H1 (cell line): Measurements from ENCODE around the gene SIGLECL1. TPM values are rescaled to one million over a fixed set of nuclear protein-coding genes. Genes with fewer than 3 reads are reported as not detected.
A peak's percentile ranks its signal among the peaks of the same experiment; 100 is the strongest.

Experiments used
- CTCF ChIA-PET: fragments of 300-600 bp; sonication (Branson Sonifier 250); formaldehyde crosslinking; loops from one replicate; lab custom pipeline; 2021; ENCODE audit not compliant: partially characterized antibody; lab: Charles Lee
- POLR2A ChIA-PET: fragments of 300-600 bp; sonication (Branson Sonifier 250); formaldehyde crosslinking; loops from one replicate; lab custom pipeline; 2021; ENCODE audit warnings: inconsistent platforms; ENCODE audit not compliant: partially characterized antibody; lab: Charles Lee
- DNase-seq, 2 experiments: peaks; one replicate each; pipeline versions ENCODE4 v3.0.0 to v3.0.0-alpha.2; 2010 to 2022; ENCODE audit warnings: low spot score in 2 of 2, low read depth in 1 of 2, mixed read lengths in 1 of 2
- FAIRE-seq: peaks from 2 replicates; lab custom pipeline; 2011; peaks lifted over from hg19 to GRCh38; lab: Jason Lieb, UNC
- H2AFZ ChIP-seq: 2 replicates; pipeline ENCODE4 v1.8.1; 2012; ENCODE audit warnings: low read length, inconsistent platforms
- H2AK5ac ChIP-seq: 2 replicates; pipeline ENCODE4 v1.6.1; 2013; ENCODE audit warnings: low read depth, low read length
- H2BK120ac ChIP-seq: replicated peaks from 2 replicates; pipeline ENCODE3; 2013; ENCODE audit warnings: low read depth, low read length, inconsistent platforms
- H2BK12ac ChIP-seq: 2 replicates; pipeline ENCODE4 v1.6.1; 2013; ENCODE audit warnings: low read depth, low read length
- H2BK15ac ChIP-seq: 2 replicates; pipeline ENCODE4 v1.6.1; 2013; ENCODE audit warnings: low read length
- H2BK20ac ChIP-seq: 2 replicates; pipeline ENCODE4 v1.6.1; 2013; ENCODE audit warnings: low read length
- H2BK5ac ChIP-seq: 2 replicates; pipeline ENCODE4 v1.6.1; 2013; ENCODE audit warnings: low read depth, low read length
- H3K14ac ChIP-seq: 2 replicates; pipeline ENCODE4 v1.6.1; 2013; ENCODE audit warnings: inconsistent platforms; ENCODE audit not compliant: insufficient read length
- H3K18ac ChIP-seq: 2 replicates; pipeline ENCODE4 v1.6.1; 2013; ENCODE audit warnings: low read length; ENCODE audit errors: extremely low read depth
- H3K23ac ChIP-seq: 2 replicates; pipeline ENCODE4 v1.6.1; 2013; ENCODE audit warnings: inconsistent platforms; ENCODE audit not compliant: insufficient read length
- H3K23me2 ChIP-seq: 2 replicates; pipeline ENCODE4 v1.6.1; 2013; ENCODE audit warnings: low read depth, low read length
- H3K27ac ChIP-seq: 2 replicates; pipeline ENCODE4 v1.6.1; 2011; ENCODE audit warnings: low read depth, low read length, inconsistent platforms
- H3K27me3 ChIP-seq, 4 experiments: replicated peaks in 1 of 4; 1 replicate in 1 of 4; 2 replicates in 3 of 4; pipeline versions ENCODE4 v1.6.1 to v1.8.1; 2011 to 2013; ENCODE audit warnings: low read length in 3 of 4, mild to moderate bottlenecking in 3 of 4, inconsistent platforms in 2 of 4, mixed read lengths in 2 of 4, moderate library complexity in 1 of 4; ENCODE audit not compliant: control insufficient read depth in 3 of 4, insufficient read depth in 3 of 4; ENCODE audit errors: extremely low read depth in 1 of 4
- H3K36me3 ChIP-seq, 4 experiments: 2 replicates each; pipeline versions ENCODE4 v1.6.1 to v1.8.1; 2011 to 2013; ENCODE audit warnings: mild to moderate bottlenecking in 4 of 4, low read length in 3 of 4, moderate library complexity in 2 of 4, control low read depth in 1 of 4, inconsistent platforms in 1 of 4; ENCODE audit not compliant: insufficient read depth in 4 of 4, control insufficient read depth in 2 of 4
- H3K4ac ChIP-seq: replicated peaks from 2 replicates; pipeline ENCODE3; 2013; ENCODE audit warnings: low read length, low read depth, mixed read lengths, inconsistent platforms; ENCODE audit not compliant: insufficient read length
- H3K4me1 ChIP-seq, 4 experiments: replicated peaks in 1 of 4; 1 replicate in 1 of 4; 2 replicates in 3 of 4; pipeline versions ENCODE4 v1.6.1 to v1.8.1; 2011 to 2013; ENCODE audit warnings: low read length in 3 of 4, inconsistent platforms in 2 of 4, mixed read lengths in 1 of 4; ENCODE audit not compliant: insufficient read depth in 4 of 4, control insufficient read depth in 3 of 4
- H3K4me2 ChIP-seq, 2 experiments: 2 replicates each; pipeline versions ENCODE4 v1.6.1 to v1.8.1; 2011 to 2013; ENCODE audit warnings: low read depth in 2 of 2, low read length in 2 of 2, control low read depth in 1 of 2, inconsistent platforms in 1 of 2, mild to moderate bottlenecking in 1 of 2; ENCODE audit not compliant: insufficient read depth in 1 of 2
- H3K4me3 ChIP-seq, 4 experiments: fragments of 200-600, 300-600 bp in 1 of 4; sonication (generic), shearing (Covaris generic), sonication (Bioruptor Twin) in 1 of 4; 2 replicates each; pipeline versions ENCODE4 v1.5.1 to v1.8.1; 2011 to 2016; ENCODE audit warnings: low read length in 4 of 4, low read depth in 3 of 4, control low read depth in 2 of 4, inconsistent platforms in 2 of 4, mild to moderate bottlenecking in 2 of 4, mixed read lengths in 1 of 4, moderate library complexity in 1 of 4; ENCODE audit not compliant: insufficient read depth in 2 of 4; ENCODE audit errors: extremely low read depth in 1 of 4
- H3K56ac ChIP-seq: replicated peaks from 2 replicates; pipeline ENCODE3; 2013; ENCODE audit warnings: low read depth, mild to moderate bottlenecking, mixed read lengths, low read length, inconsistent platforms; ENCODE audit not compliant: insufficient read length
- H3K79me1 ChIP-seq: 2 replicates; pipeline ENCODE4 v1.6.1; 2013; ENCODE audit warnings: low read depth, low read length, control low read depth
- H3K79me2 ChIP-seq, 2 experiments: 2 replicates each; pipeline versions ENCODE4 v1.6.1 to v1.8.1; 2012 to 2013; ENCODE audit warnings: low read length in 2 of 2, mild to moderate bottlenecking in 2 of 2, inconsistent platforms in 1 of 2; ENCODE audit not compliant: insufficient read depth in 2 of 2, control insufficient read depth in 1 of 2
- H3K9ac ChIP-seq, 4 experiments: replicated peaks in 1 of 4; 1 replicate in 1 of 4; 2 replicates in 3 of 4; pipeline versions ENCODE4 v1.6.1 to v1.8.1; 2011 to 2013; ENCODE audit warnings: low read depth in 3 of 4, low read length in 3 of 4, control low read depth in 2 of 4, mild to moderate bottlenecking in 2 of 4, moderate library complexity in 2 of 4, inconsistent platforms in 1 of 4; ENCODE audit errors: extremely low read depth in 1 of 4
- H3K9me3 ChIP-seq, 2 experiments: 2 replicates each; pipeline versions ENCODE4 v1.6.1 to v1.8.1; 2012 to 2013; ENCODE audit warnings: mild to moderate bottlenecking in 2 of 2, moderate library complexity in 2 of 2, control low read depth in 1 of 2, inconsistent platforms in 1 of 2, low read depth in 1 of 2, low read length in 1 of 2, mixed read lengths in 1 of 2; ENCODE audit not compliant: insufficient read depth in 2 of 2
- H4K20me1 ChIP-seq, 2 experiments: replicated peaks in 1 of 2; 2 replicates each; pipeline versions ENCODE3 to v1.8.1; 2011 to 2013; ENCODE audit warnings: inconsistent platforms in 2 of 2, low read length in 2 of 2, mild to moderate bottlenecking in 1 of 2; ENCODE audit not compliant: insufficient read depth in 2 of 2, control insufficient read depth in 1 of 2
- H4K5ac ChIP-seq: 2 replicates; pipeline ENCODE4 v1.6.1; 2013; ENCODE audit warnings: low read length, low read depth, mixed read lengths, inconsistent platforms; ENCODE audit not compliant: insufficient read length
- H4K8ac ChIP-seq: 2 replicates; pipeline ENCODE4 v1.8.0; 2013; ENCODE audit warnings: mild to moderate bottlenecking, moderate library complexity, low read length, inconsistent platforms; ENCODE audit not compliant: insufficient read depth; ENCODE audit errors: extremely low read depth
- H4K91ac ChIP-seq: replicated peaks from 2 replicates; pipeline ENCODE3; 2013; ENCODE audit warnings: low read length, mixed read lengths, inconsistent platforms; ENCODE audit not compliant: insufficient read length
- CHD1 ChIP-seq: IDR thresholded peaks from 2 replicates; pipeline ENCODE4 v1.6.1; 2012; ENCODE audit warnings: low read depth, low read length, improper control_type of control experiment
- CTCF ChIP-seq, 3 experiments: IDR thresholded peaks; 1 replicate in 2 of 3; 2 replicates in 1 of 3; pipeline versions ENCODE4 v1.5.1 to v1.6.1; 2011; ENCODE audit warnings: low read length in 3 of 3, mild to moderate bottlenecking in 3 of 3, inconsistent platforms in 2 of 3, low read depth in 1 of 3, moderate library complexity in 1 of 3; ENCODE audit not compliant: insufficient read depth in 1 of 3; ENCODE audit errors: control extremely low read depth in 1 of 3
- WGBS, 2 experiments: shearing (Covaris generic) in 1 of 2; methylation state at CpG; one replicate each; pipeline versions ENCODE4 v1.1.6 to v1.1.7; 2013 to 2015; ENCODE audit warnings: low lambda C conversion rate in 2 of 2, mixed read lengths in 2 of 2, inconsistent platforms in 1 of 2, low coverage in 1 of 2, missing lambda C conversion rate in 1 of 2; ENCODE audit not compliant: insufficient replicate concordance in 2 of 2, insufficient coverage in 1 of 2, insufficient read length in 1 of 2; ENCODE audit errors: extremely low coverage in 1 of 2, missing lambda C conversion rate in 1 of 2; 5-methylcytosine and 5-hydroxymethylcytosine counted together
- polyA plus RNA-seq, 7 experiments: library from polyadenylated mRNA; depleted of rRNA in 3 of 7; stranded (reverse) in 5 of 7; unstranded in 2 of 7; fragments of >200 nt in 5 of 7; fragments of 200-250 nt in 2 of 7; gene quantifications; 1 replicate in 5 of 7; 2 replicates in 1 of 7; 4 replicates in 1 of 7; pipeline versions ENCODE4 v1.2.1 to v1.2.3, GENCODE V29; 2011 to 2013; ENCODE audit warnings: missing spikeins in 2 of 7, mixed read lengths in 2 of 7
- total RNA-seq: library from RNA; stranded (reverse); fragmentation: NEBNext Ultra II Directional; extraction: Animal tissue kit (Norgen Biotek cat#: 25700); gene quantifications from 2 replicates; pipeline ENCODE4 v1.2.1, GENCODE V29; 2021

The SIGLECL1 gene
- total and polyA plus RNA-seq, 2 of the 8 experiments (the other 6 are each of a cell fraction or from before 2014, with no cell fraction given) = not detected

DNA sequence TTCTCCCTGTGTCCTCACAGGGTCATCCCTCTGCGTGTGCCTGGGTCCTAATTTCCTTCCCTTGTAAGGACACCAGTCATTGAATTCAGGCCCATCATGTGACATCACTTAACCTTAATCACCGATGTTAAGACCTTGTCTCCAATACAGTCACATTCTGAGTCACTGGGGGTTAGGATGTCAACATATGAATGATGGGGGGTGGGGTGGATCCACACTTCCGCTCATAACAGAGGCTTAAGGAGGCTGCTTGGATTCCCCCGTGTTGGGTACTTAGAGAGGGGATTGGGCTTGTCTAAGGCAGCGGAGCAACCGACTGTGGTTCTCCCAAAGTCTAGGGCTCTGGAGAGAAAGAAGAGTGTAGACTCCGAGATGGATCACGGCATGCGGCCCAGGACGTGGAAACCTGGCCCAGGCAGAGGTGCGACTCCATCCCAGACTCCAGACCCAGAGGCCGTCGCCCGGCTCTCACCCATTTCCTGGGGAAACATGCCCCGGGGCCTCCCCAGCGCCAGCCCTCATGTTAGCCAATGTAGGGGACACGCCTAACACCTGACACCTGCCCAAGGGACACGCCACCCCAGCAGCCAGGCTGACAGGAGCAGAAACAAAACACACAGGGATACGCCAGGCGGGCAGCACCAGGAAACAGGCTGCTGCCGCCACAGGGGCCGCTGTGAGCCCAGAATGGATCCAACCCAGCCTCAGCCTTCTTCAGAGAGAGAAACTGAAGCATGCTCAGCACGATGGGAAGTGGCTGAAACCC, 43.5 kb downstream of the SIGLECL1 start:
- Histone ChIP-seq H3K9ac (no peak overlapping the region), H4K8ac (no peak overlapping the region), H3K79me2 (no peaks in the 10 kb centered on the region), H3K14ac (no peak overlapping the region), H2AFZ (peak overlapping the region; percentile 85), H4K5ac (no peak overlapping the region), H3K4me1 (peaks cover 10 to 39% (median 29%) of the 10 kb centered on the region in 4 experiments), H3K4me2 (no peak overlapping the region; a peak in 1 of 4 replicates), H2BK5ac (peak overlapping the region; percentile 95; the same call in 1 of the 2 replicates), H3K36me3 (no peaks in the 10 kb centered on the region), H4K20me1 (no peaks in the 10 kb centered on the region), H3K79me1 (no peaks in the 10 kb centered on the region), H2AK5ac (no peak overlapping the region; the same call in 1 of the 2 replicates), H2BK12ac (peak overlapping the region; percentile 96), H2BK120ac (peak overlapping the region; percentile 33), H3K27ac (no peak overlapping the region), H3K23me2 (no peaks in the 10 kb centered on the region), H3K18ac (peak overlapping the region; percentile 68; the same call in 1 of the 2 replicates), H3K4me3 (no peak overlapping the region), H3K56ac (no peak overlapping the region), H3K27me3 (peaks cover 0 to 2% (median 0%) of the 10 kb centered on the region in 4 experiments; a peak in 1 of 7 replicates), H3K23ac (no peak overlapping the region), H4K91ac (peak overlapping the region; percentile 82), H3K4ac (peak overlapping the region; percentile 86), H2BK20ac (peak overlapping the region; percentile 99; the same call in 1 of the 2 replicates), H2BK15ac (peak overlapping the region; percentile 81; the same call in 1 of the 2 replicates), H3K9me3 (no peaks in the 10 kb centered on the region)
- ChIA-PET POLR2A (interaction anchor here (0.7 to 1.5 kb wide), 2 partner anchors 10 to 73 kb away, joined by 3 read pairs; no protein-coding TSS in a partner anchor), CTCF (interaction anchor here (0.6 to 2.3 kb wide), 11 partner anchors 14 to 145 kb away, joined by 3 to 11 read pairs (median 3); no protein-coding TSS in a partner anchor)
- FAIRE-seq = no peak
- WGBS, 2 experiments = 75% methylated on average over 21 of the region's 23 CpGs; no CpG with 5 or more reads in 1 of the 2 experiments
- peak in 2 of 3 experiments; percentile 11 to 17; a peak in 2 of 4 replicates for TF ChIP-seq CTCF (IDR thresholded peaks at IDR 0.05; ENCODE audit: control extremely low read depth in 1 of 3, insufficient read depth in 1 of 3, low read depth in 1 of 3, low read length in 3 of 3)
- TF ChIP-seq CHD1 = no peak
- peak in 1 of 2 experiments; percentile 55 for DNase-seq
